Central memory CD8-positive, alpha-beta T cell (primary cell): ENCODE measurements around the gene TEKTIP1.

Experiments used
- ATAC-seq: fragments of 150-1000 bp; cut with Tn5 transposase; replicated peaks from 2 replicates; pipeline ENCODE4 v1.10.0; 2022; ENCODE audit warnings: mild to moderate bottlenecking, moderate FRiP score, moderate number of reproducible peaks; ENCODE audit not compliant: poor library complexity, severe bottlenecking; ENCODE audit errors: extremely low read depth
- DNase-seq, 2 donors: peaks; one replicate each; pipeline ENCODE4 v3.0.0; 2021; ENCODE audit warnings: low spot score in 2 of 2
- H3K27ac Mint-ChIP-seq: one replicate; pipeline ENCODE4 v1.8.0; 2022; ENCODE audit warnings: low read depth, mild to moderate bottlenecking, moderate library complexity, mixed read lengths
- H3K27me3 Mint-ChIP-seq: one replicate; pipeline ENCODE4 v1.8.0; 2022; ENCODE audit warnings: mixed read lengths
- H3K36me3 Mint-ChIP-seq: one replicate; pipeline ENCODE4 v1.8.0; 2022; ENCODE audit warnings: mild to moderate bottlenecking, moderate library complexity, mixed read lengths; ENCODE audit not compliant: insufficient read depth
- H3K4me1 Mint-ChIP-seq: one replicate; pipeline ENCODE4 v1.8.0; 2022; ENCODE audit warnings: mixed read lengths
- H3K4me3 Mint-ChIP-seq: one replicate; pipeline ENCODE4 v1.8.0; 2022; ENCODE audit warnings: mild to moderate bottlenecking, moderate library complexity, mixed read lengths
- H3K9me3 Mint-ChIP-seq: one replicate; pipeline ENCODE4 v1.8.0; 2022; ENCODE audit warnings: mixed read lengths

TEKTIP1 gene

DNA sequence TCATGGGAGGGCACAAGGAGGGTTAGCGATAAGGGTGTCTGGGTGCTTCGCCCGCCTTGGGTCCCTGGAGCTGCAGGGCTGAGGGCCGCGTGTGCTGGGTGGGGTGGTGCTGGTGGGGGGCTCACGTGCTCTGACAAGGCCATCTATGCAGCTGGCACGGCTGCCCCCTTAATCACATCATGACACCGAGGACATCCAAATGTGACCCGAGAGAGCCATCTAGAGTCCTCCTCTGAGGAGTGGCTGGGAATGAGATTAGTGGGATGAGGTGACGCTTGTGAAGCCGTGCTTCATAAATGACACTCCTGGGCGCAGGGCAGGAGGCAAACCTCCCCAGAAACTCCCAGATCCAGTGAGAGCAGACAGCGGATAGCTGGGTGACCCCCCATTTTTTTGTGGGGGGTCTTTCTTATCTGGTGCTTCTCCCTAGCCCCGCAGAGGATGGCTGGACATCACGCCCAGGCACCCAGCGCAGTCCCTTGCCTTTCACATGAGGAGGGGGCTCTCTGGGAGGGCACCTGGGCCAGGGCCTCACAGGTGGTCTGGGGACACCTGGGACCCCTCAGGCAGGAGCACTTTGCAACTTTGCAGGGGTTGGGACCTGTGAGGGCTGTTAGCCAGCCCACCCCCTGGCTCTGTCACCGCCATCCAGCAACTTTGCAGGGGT is 26.3 kb upstream of the TEKTIP1 start:
- ATAC-seq (no peak), DNase-seq (no peak)
- Mint-ChIP-seq H3K27me3 (no peaks in the 10 kb centered on the region), H3K4me3 (no peak overlapping the region), H3K27ac (no peak overlapping the region), H3K9me3 (no peaks in the 10 kb centered on the region), H3K4me1 (peaks cover 62% of the 10 kb centered on the region), H3K36me3 (peaks cover 11% of the 10 kb centered on the region)

DNA sequence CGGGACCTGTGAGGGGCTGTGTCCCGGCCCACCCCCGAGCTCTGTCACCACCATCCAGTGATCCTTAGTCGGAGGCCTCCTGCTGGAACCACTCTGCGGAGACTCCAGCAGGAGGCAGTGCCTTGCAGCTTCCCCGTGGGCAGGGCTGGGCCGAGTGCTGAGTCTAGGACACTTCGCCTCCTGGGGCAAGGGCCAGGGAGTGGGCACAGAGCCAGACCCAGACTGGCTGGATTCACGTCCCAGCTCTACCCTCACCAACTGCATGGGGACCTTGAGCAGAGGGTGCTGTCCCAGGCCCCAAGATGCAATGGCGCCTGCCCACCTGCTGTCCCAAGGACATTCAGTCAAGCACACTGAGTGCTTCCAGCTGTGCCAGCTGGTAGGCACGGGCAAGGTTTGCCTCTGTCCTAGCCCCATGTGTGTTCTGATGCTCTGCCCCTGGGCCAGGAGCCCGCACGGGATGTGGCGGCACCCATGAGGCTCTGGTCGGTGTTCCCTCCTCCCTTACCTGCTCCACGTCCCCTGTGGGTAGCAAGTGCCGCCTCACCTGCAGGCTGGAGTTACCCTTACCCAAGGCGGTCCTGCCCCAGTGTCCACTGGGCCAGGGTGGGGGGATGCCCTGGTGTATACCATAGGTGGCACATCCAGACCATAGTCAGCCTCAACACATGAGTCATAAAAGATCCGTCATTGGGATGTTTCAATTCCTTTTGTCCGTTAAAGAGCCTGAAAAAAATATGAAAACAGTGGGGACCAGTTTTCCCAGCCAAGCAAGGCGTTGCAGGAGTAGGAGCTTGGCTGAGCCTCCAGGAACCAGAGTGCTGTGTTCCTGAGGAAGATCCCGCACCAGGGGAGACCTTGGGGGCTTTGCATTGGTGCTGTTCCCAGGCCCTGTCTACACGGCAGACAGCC is 25.5 kb upstream of the TEKTIP1 start:
- ATAC-seq, result no peak
- DNase-seq, result no peak
- Mint-ChIP-seq H3K27me3 (no peaks in the 10 kb centered on the region), H3K9me3 (no peaks in the 10 kb centered on the region), H3K4me3 (no peak overlapping the region), H3K27ac (peak overlapping the region; percentile 64), H3K4me1 (peaks cover 58% of the 10 kb centered on the region), H3K36me3 (peaks cover 10% of the 10 kb centered on the region)

DNA sequence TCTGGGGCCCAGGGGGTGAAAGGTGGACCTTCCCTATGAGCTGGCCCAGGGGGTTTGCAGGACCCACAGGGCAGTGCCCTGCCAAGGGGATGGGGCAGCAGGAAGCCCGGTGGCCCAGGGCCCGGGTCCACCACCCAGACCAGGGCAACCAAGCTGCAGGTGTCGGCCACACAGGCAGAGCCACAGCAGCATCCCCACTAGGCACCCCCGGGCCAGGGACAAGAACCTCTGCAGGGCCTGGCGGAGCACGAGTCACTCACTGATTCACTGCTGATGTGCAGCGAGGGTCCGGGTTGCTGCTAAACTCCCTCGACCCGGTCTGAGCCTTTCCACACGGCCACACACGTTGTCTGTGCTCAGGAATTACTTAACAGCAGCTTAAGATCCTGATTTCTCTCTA is 24.0 kb upstream of the TEKTIP1 start:
- DNase-seq, result no peak
- Mint-ChIP-seq H3K9me3 (no peaks in the 10 kb centered on the region), H3K4me1 (peaks cover 44% of the 10 kb centered on the region), H3K36me3 (peaks cover 11% of the 10 kb centered on the region), H3K4me3 (no peak overlapping the region), H3K27me3 (no peaks in the 10 kb centered on the region), H3K27ac (no peak overlapping the region)
- no peak for ATAC-seq

DNA sequence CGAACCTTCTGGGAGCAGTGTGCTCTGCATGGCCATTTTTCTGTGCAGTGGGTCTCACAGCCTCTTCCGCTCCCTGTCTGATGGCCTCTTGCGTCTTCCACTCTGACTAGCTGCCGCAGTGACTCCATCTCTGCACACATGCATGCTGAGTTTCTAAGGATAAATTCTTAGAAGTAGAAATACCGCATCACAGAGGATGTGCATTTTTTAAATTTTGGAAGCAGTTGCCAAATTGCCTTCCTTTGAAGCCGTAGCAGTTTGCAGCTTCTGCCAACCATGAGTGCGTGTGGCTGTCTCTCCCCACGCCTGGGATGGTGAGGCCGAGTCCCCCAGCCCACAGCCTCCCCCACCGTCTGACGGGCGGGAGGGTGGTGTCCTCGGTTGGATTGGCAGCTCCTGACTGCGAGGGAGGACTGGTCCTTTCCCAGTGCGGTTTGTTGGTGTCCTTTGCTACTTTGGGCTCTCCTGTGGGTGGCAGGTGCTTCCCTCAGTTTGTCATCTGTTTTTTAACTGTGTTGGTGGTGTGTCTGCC is 23.0 kb upstream of the TEKTIP1 start:
- Mint-ChIP-seq H3K27ac (peak overlapping the region; percentile 93), H3K4me3 (no peak overlapping the region), H3K4me1 (peaks cover 40% of the 10 kb centered on the region), H3K36me3 (peaks cover 10% of the 10 kb centered on the region), H3K27me3 (no peaks in the 10 kb centered on the region), H3K9me3 (no peaks in the 10 kb centered on the region)
- DNase-seq (no peak), ATAC-seq (no peak)

DNA sequence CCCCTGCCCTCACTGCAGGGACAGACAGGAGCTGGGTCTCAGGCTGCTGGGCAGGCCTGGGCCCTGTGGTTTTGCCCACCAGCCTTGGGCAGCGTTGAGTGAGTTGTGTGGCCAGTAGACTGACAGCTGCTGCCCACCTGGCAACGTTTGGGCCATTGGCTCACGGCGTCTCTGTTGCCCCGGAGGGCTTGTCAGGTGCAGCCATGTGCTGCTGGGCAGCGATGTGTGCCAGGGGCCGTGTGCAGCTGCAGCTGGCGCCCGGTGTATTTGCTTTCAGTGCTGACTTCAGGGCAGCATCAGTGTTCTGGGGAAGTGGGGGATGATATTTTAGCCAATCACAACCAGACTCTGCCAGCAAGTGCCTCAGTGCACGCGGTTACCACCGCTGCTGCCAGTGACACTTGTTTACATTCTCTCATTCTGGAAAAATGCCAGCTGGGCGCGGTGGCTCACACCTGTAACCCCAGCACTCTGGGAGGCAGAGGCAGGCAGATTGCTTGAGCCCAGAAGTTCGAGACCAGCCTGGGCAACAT is 22.2 kb upstream of the TEKTIP1 start:
- DNase-seq (peak; percentile 40 to 72), ATAC-seq (peak; percentile 90)
- Mint-ChIP-seq H3K36me3 (peaks cover 14% of the 10 kb centered on the region), H3K27me3 (no peaks in the 10 kb centered on the region), H3K4me1 (peaks cover 42% of the 10 kb centered on the region), H3K9me3 (no peaks in the 10 kb centered on the region), H3K4me3 (peak overlapping the region; percentile 20), H3K27ac (peak overlapping the region; percentile 93)

DNA sequence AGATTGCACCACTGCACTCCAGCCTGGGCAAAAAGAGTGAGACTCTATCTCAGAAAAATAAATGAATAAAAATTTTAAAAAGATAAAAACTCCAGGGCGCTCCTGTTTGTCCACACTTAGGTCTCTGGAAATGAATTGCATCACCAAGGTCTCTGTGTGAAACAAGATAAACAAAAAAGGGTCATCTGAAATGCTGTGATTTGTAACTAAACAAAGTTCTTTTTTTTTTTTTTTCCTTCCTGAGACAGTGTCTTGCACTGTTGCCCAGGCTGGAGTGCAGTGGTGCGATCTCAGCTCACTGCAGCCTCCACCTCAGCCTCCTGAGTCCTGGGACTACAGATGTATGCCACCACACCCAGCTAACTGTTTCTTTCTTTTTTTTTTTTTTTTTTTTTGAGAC is 21.3 kb upstream of the TEKTIP1 start:
- Mint-ChIP-seq H3K36me3 (peaks cover 17% of the 10 kb centered on the region), H3K27ac (no peak overlapping the region), H3K4me1 (peaks cover 34% of the 10 kb centered on the region), H3K4me3 (no peak overlapping the region), H3K9me3 (no peaks in the 10 kb centered on the region), H3K27me3 (no peaks in the 10 kb centered on the region)
- ATAC-seq (no peak), DNase-seq (no peak)

DNA sequence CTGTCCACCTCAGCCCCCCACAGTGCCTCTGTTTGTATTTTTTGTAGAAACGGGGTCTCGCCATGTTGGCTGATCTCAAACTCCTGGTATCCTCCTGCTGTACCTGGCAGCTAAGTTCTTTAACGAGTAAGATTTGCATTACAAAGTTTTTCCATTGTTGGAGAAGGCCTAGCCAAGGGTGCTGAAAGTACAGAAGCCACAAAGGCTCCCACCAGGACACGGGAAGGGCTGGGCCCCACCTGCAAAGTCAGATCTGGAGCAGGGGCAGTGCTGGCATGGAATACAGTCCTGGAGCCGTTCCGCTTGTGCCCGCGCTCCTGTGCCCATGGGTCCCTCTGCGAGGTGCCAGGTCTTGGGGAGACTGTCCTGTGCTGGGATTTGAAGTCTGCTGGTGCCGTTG is 20.7 kb upstream of the TEKTIP1 start:
- no peak for DNase-seq
- no peak overlapping the region for H3K4me3 Mint-ChIP-seq
- no peaks in the 10 kb centered on the region for H3K9me3 Mint-ChIP-seq
- H3K27ac Mint-ChIP-seq, result peak overlapping the region; percentile 19
- no peak for ATAC-seq
- no peaks in the 10 kb centered on the region for H3K27me3 Mint-ChIP-seq
- H3K36me3 Mint-ChIP-seq, result peaks cover 20% of the 10 kb centered on the region
- H3K4me1 Mint-ChIP-seq, result peaks cover 34% of the 10 kb centered on the region

DNA sequence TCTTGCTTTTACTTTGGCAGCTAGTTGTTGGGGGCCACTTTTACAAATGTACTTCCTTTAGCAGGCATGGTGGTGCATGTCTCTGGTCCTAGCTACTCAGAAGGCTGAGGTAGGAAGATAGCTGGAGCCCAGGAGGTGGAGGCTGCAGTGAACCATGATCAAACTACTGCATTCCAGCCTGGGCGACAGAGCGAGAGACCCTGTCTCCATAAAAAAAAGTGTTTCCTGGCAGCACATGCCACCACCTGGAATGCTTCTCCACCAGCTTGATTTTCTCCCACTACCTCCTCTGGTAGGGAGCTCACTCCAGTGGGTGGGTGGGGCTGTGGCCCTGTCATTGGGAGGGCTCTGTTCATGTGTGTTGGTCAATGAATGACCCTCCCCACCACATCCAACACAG is 20.3 kb upstream of the TEKTIP1 start:
- Mint-ChIP-seq H3K27me3 (no peaks in the 10 kb centered on the region), H3K4me1 (peaks cover 31% of the 10 kb centered on the region), H3K36me3 (peaks cover 23% of the 10 kb centered on the region), H3K27ac (peak overlapping the region; percentile 19), H3K9me3 (no peaks in the 10 kb centered on the region), H3K4me3 (no peak overlapping the region)
- DNase-seq (no peak), ATAC-seq (no peak)

DNA sequence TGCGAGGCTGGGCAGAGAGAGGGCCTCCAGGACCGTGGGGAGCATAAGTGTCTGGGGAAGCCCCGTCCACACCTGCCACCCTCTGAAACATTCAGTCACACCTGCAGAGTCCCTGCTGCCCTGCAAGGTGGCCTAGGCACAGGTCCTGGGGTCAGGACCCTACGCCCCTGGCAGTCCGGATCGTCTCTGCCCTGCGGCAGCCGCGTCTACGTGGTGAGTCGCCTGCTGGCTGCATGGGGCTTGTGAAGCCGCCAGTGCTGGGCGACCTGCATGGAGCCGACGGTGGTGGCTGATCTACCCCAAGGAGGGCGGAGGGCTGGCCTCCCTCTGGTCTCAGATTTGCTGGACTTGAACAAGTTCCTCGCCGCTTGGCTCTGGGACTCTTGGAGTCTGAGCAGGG is 19.8 kb upstream of the TEKTIP1 start:
- ATAC-seq, result no peak
- peaks cover 26% of the 10 kb centered on the region for H3K4me1 Mint-ChIP-seq
- H3K27ac Mint-ChIP-seq, result peak overlapping the region; percentile 19
- DNase-seq, result no peak
- no peak overlapping the region for H3K4me3 Mint-ChIP-seq
- no peaks in the 10 kb centered on the region for H3K27me3 Mint-ChIP-seq
- no peaks in the 10 kb centered on the region for H3K9me3 Mint-ChIP-seq
- H3K36me3 Mint-ChIP-seq, result peaks cover 24% of the 10 kb centered on the region

DNA sequence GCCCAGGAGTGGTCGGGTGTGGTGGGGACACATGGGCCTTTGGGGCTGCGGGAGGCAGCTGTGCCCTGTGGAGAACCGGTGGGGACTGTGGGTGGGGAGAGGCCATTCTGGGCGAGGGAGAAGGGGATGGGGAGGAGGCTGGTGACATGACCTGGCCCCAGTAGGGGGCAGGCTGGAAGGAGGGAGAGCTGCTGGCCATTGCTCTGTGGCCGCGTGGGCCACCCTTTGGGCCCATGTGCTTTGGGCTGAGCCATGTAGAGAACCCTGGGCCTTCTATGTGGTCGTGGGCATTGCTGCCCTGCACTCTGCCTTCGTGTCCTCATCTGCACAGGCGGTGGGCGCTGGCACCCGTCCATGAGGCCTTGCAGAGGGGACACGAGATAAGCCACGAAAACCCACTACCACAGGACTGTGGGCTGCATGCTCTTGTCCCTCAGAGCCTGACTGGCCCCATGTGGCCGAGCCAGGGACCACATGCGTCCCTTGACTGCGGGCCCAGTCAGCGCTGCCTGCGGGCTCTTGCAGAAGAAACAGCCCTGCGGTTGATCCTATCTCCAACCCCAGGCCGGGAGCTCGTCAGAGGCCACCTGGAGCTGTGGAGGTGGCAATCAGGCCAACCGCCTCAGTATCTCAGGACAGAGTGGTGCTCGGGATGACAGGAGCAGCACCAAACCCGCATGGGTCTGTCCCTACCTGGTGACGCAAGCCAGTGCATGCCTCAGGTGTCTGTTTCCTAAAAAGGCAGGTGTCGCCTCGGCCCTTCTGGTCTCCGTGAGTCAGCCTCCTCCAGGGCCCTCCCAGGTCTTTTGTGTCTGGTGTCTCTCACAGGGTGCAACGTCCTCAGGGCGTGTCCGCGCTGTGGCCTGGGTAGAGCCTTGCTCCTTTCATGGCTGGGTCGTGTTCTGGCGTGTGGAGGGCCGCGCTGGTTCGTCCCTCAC is 18.5 kb upstream of the TEKTIP1 start:
- DNase-seq (no peak), ATAC-seq (no peak)
- Mint-ChIP-seq H3K36me3 (peaks cover 32% of the 10 kb centered on the region), H3K27ac (no peak overlapping the region), H3K27me3 (no peaks in the 10 kb centered on the region), H3K4me3 (no peak overlapping the region), H3K9me3 (no peaks in the 10 kb centered on the region), H3K4me1 (peaks cover 20% of the 10 kb centered on the region)

DNA sequence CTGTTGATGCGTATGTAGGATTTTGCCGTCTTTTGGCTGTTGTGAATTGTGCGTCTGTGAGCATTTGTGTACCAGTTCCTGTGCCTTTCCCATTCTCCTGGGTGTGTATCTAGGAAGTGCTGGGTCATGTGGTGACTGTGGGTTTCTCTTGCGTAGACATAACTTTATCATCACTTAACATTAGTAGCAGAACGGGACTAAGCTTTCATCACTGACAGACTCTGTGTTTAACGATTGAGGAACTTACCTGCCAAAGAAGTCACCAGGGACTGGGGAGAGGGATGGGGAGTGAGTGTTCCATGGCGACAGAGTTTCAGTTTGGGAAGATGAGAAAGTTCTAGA is 17.9 kb upstream of the TEKTIP1 start:
- H3K27ac Mint-ChIP-seq, result no peak overlapping the region
- H3K4me1 Mint-ChIP-seq, result peaks cover 15% of the 10 kb centered on the region
- ATAC-seq (no peak), DNase-seq (no peak)
- no peaks in the 10 kb centered on the region for H3K9me3 Mint-ChIP-seq
- H3K27me3 Mint-ChIP-seq, result no peaks in the 10 kb centered on the region
- H3K4me3 Mint-ChIP-seq, result no peak overlapping the region
- H3K36me3 Mint-ChIP-seq, result peaks cover 35% of the 10 kb centered on the region
